Measurements from ENCODE around the gene PNO1.
"Not testable (repeated sequence)": the region's sequence is repeated elsewhere in the genome, so short reads cannot be mapped to it uniquely, and the experiment has no call there.

The PNO1 gene

DNA sequence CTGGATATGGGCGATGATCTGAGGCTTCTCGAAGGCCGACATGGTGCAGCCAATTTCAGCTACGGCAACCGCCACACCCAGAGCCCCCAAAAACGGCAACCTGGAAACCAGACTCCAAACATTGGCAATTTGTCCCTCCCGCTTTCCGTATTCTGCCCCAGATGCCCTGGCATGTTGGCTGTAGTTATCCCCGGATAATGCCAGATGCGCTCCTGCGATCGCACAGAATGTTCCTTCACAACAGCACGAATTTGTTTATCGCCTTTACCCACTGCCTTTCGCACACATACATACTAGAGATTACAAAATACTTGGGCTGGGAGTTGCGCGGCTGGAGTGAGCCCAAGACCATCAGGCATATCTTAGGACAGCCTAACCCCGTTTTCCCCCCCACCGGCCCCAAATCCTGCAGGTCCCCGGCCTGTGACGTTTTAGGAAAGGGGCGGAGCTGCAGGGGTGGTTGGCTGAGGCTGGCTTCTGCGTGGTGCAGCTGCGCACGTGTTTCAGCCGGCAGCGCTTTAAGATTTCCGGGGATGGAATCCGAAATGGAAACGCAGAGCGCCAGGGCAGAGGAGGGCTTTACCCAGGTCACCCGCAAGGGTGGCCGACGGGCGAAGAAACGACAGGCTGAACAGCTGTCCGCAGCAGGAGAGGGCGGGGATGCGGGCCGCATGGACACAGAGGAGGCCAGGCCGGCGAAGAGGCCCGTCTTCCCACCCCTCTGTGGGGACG, at the start of gene PNO1:
TSS of gene PNO1 (plus strand) at position 487 of the 732 bp plus-strand sequence. CDS start at position 534, 47 bp downstream.
- DNase-seq = peak; percentile 92 to 99

DNA sequence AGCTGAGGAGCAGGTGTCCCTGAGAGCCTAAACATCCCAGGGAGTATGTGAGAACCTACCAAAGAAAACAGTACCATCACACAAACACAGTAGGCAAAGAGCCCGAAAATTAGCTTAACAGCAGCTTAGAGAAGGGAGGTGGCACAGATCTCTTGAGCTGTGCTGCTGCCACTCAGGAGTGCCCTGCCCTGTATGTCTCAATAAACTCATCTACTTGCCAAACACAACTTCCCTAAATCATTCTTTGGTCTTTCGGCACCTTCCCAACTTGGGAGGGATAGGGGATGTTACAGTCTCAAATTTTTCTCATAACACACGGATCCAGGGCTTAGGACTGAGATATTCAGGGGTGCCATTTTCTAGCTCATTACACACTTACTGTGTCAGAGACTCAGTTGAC, 49.6 kb upstream of the PNO1 start:
- peak; percentile 55 to 57 for DNase-seq

DNA sequence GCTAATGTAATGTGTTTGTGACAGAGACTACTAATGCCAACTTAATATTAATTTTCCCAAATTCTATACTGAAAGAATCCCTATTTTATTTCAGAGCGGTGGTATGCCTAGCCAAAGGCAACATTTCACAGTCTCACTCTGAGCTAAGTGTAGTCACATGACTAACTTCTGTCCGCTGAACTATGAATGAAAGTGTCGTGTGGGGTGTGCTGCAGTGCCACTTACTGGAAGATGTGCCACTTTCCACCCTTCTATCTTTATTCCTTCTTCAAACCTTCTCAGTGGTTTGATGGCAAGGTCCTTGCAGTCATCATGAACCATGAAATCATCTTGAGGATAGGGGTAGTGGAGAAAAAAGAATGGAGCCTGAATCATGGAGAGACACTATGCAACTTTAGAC, 47.6 kb upstream of the PNO1 start:
- DNase-seq = peak in 1 of 2 donors; percentile 13

DNA sequence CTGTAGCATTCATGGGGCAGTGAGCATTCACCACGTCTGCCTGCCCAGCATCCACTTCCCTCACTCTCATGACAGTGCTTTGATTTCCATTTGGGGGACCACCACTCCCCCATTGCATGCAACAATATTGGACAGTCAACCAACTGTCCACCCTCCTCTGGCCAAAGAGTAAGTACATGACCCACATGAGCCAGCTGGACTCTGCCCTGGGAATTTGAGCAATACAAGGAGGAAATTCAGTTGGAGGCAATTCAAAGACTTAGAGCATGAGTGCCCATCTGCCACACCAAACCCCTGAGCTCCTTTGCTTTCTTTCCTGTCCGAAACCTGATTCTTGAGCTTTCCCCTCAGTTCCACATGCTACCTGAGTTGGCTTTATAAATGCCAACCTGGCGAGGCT, 41.7 kb upstream of the PNO1 start:
- no peak for DNase-seq

DNA sequence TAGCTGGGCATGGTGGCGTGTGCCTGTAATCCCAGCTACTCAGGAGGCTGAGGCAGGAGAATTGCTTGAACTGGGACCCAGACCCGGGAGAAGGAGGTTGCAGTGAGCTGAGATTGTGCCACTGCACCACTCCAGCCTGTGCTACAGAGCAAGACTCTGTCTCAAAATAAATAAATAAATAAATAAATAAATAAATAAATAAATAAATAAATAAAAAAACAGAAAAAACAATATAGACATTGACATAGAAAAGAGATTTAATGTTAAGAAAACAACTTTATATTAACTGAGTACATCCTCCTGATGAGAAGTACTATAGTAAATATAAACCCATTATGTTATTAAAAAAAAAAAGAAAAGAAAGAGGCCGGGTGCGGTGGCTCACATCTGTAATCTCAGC, 39.8 kb upstream of the PNO1 start:
- DNase-seq = not testable (repeated sequence)

DNA sequence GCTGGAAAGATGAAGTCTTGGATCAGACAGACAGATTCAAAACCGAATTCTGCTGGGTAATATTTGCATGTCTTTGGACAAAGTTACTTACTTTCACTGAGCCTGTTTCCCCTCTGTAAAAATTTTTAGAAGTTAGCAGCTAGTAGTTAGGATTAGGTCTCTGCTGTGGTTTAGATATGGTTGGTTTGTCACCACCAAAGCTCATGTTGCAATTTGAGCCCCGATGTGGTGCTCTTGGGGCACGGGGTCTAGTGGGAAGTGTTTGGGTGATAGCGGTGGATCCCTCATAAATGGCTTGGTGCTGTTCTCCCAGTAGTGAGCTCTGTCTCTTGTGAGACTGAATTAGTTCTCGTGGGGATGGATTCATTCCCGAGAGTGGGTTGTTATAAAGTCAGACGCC, 38.9 kb upstream of the PNO1 start:
- DNase-seq = no peak

DNA sequence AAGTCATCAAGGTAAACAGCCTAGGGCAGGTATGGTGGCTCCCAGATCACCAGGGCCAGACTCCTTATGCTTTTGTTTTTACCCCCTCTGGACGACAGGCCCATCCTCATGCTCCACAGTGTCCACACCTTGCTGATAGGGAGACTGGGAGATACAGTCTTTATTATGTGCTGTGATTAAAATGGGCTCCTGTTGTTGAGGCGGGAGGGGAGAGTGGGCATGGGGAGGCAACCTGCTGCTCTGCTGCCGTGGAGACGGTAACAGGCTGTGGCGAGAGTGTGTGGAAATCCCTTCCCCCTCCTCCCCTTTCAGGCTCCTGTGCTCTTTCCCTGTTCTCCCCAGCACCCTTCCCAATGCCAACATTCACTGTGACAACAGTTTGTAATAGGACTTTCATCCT, 38.2 kb upstream of the PNO1 start:
- no peak for DNase-seq

DNA sequence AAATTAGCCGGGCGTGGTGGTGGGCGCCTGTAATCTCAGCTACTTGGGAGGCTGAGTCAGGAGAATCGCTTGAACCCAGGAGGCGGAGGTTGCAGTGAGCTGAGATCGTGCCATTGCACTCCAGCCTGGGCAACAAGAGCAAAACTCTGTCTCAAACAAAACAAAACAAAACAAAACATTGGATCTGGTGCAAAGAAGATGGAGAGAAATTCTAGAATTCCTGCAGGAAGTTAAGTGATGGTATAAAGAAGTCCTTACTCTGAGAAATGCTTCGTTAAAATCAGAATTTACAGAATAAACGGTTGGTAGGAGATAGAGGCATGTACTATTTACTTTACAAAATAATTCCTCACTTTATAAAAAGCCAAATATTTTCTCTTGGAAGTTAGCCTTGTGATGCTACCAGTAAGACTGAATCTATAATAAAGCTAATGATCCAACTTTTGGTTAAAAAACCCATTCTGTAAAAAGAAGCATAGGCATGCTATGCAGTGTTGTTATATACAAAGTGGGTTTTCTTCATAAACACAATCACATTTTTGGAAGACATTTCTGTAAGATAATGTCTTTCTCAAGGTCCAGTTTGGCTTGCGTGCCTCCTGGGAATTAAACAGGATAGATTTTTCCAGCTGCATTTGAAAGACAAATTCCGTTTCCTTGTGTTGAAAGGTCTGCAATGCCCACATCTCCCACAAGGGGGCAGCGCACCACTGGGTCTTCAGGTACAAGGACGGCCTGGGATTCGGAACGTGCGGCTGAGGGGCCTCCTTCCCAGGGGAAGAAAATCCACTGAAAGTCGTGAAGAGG, 35.6 kb upstream of the PNO1 start:
- DNase-seq = peak; percentile 44 to 94

DNA sequence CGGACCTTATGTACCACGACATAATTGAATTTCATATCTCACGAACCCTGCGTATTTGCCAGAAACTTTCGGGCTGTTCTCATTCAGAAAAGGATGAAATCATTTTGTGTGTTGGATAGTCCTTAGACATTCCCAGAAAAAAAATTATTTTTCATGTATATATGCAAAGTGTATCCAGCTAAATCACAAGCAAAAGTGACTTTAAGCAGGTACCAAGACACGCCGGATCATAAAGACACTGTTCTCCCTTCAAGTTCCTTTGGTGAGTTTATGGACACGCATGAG, 35.1 kb upstream of the PNO1 start:
- no peak for DNase-seq

DNA sequence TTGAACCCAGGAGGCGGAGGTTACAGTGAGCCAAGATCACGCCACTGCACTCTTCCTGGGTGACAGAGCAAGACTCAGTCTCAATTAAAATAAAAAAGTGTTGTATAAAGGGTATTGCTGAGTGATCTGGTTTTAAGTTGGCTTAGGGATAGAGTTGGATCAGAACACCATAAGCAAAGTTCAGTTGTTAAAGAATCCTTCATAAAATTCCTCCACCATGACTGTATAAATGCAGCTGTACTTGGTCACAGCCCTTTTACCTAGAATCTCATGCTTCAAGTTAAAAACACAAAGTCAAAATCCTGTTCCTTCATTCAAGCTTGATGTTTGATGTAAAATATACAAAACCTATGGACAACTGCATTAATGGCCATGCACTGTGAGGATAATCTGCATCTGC, 33.4 kb upstream of the PNO1 start:
- no peak for DNase-seq

DNA sequence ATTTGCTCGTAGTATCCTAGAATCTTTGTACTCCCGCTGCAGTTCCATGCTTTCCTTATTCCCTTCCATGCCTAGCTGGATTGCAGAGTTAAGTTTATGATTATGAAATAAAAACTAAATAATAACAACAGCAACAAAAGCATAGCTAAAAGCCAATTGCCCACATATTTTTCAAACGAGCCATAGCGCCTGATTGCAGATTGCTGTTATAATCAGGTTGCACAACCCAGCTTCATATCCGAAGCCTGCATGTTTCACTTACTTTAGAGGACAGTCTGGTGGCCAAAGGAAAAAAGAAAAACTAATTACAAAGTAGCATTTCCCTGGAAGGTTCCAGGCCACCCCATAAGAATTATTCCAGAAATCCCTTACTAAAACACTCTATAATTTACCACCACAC, 31.9 kb upstream of the PNO1 start:
- no peak for DNase-seq

DNA sequence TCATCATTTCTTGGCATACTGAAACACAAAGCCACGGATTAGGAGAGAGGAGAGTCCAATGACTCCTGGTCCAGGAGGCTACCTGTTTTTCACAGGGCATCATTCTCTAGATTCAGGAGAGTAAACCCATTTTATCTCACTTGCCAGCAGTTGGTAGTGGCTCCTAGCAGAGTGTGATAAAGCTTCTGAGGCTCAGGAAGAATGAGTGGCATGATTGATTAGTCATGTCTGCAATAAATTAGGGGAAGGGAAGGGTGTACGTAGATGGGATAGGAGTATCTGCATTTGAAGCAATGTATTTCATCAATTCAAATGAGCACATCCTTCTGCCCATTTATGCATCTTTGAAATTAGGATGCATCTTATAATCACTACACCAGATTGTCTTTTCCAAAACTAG, 31.1 kb upstream of the PNO1 start:
- DNase-seq = no peak

DNA sequence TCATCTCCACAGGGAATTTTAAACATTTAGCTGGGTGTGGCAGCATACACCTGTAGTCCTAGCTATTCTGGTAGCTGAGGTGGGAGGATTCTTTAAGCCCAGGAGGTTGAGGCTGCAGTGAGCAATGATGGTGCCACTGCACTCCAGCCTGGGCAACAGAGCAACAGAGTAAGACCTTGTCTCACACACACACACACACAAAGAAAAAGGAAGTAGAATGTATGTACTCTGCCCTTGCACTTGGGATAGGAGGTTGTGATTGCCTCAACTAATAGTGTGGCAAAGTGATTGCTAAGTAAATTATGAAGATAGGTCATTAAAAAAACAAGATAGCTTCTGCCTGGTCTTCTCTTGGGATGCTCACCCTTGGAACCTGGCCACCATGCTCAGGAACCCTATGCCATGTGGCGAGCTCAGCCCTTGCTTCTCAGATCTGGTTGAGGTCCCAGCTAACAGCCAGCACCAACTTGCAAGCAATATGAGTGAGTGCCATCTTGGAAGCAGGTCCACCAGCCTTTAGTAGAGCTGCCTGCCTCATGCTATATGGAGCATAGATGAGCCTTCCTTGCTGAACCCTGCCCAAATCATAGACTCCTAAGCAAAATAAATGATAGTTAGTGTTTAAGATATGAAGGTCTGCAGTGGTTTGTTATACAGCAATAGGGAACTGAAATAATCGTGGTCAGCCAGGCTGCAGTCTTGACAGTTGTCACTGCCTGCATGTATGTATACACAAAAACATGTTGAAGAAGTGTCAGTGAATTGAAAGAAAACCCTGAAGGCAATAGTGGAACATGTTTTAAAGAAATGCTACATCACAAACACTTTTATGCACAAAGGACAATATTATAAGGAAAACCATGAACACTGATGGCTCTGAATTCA, 30.1 kb upstream of the PNO1 start:
- DNase-seq = no peak

DNA sequence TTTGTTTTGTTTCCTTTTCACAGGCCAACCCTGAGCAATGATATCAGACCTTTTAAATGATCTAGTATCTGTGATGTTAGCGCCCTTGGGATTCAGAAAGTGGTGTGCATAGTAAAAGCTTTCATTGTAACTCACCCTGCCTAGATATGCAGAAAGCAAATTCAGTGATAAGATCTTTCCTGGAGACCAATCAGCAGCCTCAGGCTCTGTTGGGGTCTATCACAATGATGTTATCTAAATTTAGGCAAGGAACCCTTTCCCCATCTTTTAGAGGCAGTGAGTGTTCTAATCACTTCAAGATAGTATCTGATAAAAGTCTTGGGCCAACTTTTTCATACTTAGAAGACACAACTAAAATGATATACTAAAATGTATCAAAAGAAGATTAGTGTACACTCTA, 23.6 kb upstream of the PNO1 start:
- no peak for DNase-seq

DNA sequence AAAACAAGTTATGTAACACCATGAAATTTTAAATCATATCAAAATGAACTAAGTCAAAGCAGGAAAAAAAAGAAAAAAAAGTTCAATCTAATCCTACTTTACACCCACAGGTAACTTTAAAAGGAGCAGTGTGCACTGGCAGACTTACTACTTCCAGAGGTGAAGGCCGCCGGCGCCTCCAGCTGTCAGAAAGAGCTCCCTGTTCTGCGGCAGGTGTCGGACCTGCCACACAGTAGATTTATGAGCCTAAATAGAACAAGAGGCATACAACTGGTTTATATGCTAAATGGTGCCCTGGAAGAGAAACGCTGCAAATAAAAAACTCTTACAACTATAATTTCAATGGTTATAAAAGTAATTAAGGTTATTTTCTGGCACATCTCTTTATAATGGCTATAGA, 23.1 kb upstream of the PNO1 start:
- DNase-seq = no peak

DNA sequence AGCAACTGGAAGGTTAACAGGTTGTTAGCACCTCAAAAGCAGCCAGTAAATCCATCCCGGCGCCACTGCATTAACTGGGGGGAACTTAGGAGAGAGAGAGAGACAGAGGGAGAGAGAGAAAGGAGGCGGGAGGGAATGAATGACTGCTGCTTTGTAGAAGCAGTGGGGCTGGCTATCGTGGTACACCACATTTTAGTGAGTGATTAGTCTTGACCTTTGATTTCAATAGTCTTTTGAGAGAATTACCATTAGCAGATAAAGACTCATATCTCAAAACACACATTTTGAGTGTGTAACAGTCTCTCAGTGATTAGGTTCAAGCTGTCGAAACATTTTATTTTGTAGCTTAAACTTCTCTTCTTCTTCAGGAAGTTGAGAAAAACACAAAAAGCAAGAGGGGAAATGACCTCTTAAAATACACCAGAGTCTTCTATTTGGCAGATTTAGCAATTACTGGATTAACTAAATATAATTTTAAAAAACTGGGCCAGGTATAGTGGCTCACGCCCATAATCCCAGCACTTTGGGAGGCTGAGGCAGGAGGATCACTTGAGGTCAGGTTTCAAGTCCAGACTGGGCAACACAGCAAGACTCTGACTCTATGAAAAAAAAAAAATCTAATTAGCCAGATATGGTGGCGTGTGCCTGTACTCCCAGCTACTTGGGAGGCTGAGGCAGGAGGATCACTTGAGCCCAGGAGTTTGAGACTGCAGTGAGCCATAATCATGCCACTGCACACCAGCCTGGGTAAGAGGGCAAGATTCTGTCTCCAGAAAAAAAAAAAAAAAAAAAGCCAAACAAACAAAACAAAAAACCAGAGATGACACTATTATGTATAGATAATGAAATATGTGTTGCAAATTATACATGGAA, 22.0 kb upstream of the PNO1 start:
- DNase-seq = no peak

DNA sequence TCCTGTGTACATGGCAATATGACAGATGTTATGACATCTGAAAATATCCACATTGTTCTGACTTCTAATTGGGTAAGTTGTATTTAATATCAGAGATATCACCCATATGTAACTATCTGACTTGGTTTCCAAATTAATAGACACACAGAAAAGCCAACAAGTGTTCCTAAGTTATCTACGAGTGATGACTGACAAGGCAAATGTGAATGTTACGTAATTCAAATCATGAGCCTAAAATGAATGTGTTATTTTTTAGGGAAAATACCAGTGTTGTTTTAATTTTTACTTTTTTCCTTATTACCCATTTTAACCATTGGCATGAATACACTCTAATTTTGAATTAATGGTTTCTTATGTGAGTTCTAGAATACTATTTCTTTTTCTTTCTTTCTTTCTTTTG, 15.8 kb upstream of the PNO1 start:
- no peak for DNase-seq

DNA sequence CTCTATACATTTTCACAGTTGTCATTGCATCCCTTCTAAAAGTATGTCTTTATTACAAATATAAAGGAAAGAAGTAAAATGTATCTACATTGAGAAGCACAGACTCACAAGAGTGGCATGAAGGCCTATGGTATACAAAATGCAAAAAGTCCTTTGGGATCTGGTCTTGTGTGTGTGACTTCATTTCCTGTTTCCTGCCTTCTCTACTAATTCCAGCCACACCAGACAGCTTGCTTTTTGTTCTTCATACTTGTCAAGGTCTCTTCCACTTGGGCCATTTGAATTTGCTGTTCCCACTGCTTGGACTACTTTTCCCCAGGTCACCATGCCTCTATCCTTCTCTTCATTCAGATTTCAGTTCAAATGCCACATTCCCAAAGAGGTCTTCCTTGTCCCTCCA, 6.7 kb upstream of the PNO1 start:
- peak in 1 of 2 donors; percentile 22 for DNase-seq

DNA sequence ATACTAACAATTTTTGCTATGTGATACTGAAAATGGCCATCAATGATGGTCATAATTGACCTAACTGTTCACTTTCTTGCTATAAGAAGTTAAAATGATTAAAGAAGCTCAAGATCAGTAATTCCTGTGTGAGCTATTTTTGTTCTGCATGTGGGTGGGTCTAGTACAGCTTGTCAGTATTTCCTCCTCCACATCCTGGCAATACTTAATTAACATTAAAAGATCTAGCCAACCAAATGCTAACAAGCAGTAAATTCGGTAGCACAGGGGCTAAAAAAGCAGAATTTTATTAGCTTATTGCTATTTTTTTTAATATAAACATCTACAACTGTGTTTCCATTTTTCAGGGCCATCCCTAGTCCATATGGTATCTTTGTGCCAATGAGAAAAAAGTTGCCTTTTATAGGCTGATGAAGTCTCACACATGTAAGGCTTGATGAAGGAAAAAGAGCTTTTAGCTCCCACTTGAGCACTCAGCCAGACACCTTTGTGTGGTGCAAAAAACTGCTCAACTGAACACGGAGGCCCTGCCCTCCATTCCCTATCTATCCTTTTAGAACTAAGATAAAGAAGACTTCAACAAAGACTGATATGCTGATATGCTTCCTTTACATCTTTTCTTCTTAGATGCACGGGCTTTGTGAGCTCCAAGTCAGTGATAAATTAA, 4.9 kb upstream of the PNO1 start:
- DNase-seq = no peak

DNA sequence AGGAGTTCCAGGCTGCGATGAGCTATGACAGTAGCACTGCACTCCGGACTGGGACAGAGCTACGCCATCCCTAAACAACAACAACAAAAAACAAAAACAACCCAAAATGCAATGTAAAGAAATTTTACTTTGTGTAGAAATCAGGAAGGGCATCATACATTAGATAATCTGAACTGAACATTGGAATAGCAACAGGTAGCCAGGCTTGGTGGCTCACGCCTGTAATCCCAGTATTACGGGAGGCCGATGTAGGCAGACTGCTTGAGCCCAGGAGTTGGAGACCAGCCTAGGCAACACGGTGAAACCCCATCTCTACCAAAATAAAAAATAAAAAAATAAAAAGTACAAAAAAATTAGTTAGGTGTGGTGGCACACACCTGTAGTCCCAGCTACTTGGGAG, 2.1 kb upstream of the PNO1 start:
- no peak for DNase-seq

DNA sequence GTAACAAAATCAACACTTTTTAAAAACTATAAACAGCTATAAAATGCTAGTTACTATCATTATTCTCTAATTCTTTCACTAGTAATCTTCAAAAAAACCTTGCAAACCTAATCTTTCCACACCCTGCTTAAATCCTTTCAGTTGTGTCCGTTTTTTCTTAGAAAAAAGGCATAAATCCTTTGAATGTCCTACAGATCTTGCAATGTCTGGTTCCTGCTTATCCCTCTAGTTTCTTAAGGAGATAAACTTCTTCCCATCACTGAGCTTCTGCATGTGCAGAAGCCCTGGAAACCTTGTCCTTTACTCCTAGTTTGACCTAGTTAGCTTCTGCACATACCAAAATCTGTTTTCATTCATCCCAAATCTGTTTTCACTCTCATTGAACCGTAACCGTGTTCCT, 1.3 kb upstream of the PNO1 start:
- no peak for DNase-seq

DNA sequence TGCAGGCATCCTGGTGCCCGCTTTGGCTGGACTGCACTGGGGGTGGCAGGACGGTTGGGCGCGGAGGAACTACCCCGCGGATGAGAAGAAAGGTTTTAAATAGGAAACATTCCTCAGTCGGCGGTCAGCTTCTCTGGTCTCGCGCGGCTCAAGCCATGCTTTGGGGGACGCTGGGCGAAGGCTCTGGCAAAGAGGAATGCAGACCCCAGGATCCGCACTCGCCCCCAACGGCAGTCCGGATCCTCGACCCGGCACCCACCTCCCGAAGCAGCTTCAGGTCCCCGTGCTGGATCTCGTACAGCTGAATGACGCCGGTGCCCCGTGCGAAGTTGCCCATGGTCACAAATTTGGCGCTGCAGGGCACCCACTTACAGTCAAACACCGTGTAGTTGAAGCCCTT, 686 bp upstream of the PNO1 start:
- peak in 1 of 2 donors; percentile 15 for DNase-seq

Measured in inflammatory macrophage treated with lipopolysaccharide for 1 hour (primary cell).